Activated naive CD8-positive, alpha-beta T cell (primary cell): ENCODE results near the gene MAPK13.
"Not testable (repeated sequence)": the region's sequence is repeated elsewhere in the genome, so short reads cannot be mapped to it uniquely, and the experiment has no call there.

Source experiments
- H3K27ac Mint-ChIP-seq: one replicate; pipeline ENCODE4 v1.8.0; 2021; ENCODE audit warnings: mixed read lengths
- H3K27me3 Mint-ChIP-seq: one replicate; pipeline ENCODE4 v1.8.0; 2021; ENCODE audit warnings: mixed read lengths
- H3K36me3 Mint-ChIP-seq: one replicate; pipeline ENCODE4 v1.8.0; 2021; ENCODE audit warnings: mixed read lengths
- H3K4me1 Mint-ChIP-seq: one replicate; pipeline ENCODE4 v1.8.0; 2021; ENCODE audit warnings: low read depth, mixed read lengths
- H3K4me3 Mint-ChIP-seq: one replicate; pipeline ENCODE4 v1.8.0; 2021; ENCODE audit warnings: mild to moderate bottlenecking, mixed read lengths
- H3K9me3 Mint-ChIP-seq: one replicate; pipeline ENCODE4 v1.8.0; 2021; ENCODE audit warnings: low read depth, mixed read lengths

MAPK13 gene

DNA sequence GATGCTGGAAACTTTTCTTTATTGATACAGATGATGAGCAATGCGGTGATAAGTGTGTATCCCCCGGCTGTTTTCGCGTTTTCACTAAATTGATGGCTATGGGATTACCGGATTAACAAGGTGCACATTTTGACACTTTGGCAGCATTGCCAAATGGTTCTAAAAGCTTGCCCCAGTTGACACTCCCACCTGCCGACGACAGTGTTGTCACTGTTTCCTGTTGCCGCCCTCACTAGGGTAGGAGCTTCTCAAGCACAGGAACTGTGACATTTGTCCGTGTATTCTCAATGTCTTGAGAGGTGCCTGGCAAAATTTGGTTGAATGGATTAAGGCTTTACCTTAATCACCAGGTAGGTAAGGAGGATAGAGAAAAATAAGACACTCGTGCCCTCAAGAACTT, 9.8 kb upstream of the MAPK13 start:
- Mint-ChIP-seq H3K4me1 (peaks cover 85% of the 10 kb centered on the region), H3K27ac (peak overlapping the region; percentile 98), H3K36me3 (peaks cover 5% of the 10 kb centered on the region), H3K27me3 (no peaks in the 10 kb centered on the region), H3K9me3 (no peaks in the 10 kb centered on the region), H3K4me3 (peak overlapping the region; percentile 86)

DNA sequence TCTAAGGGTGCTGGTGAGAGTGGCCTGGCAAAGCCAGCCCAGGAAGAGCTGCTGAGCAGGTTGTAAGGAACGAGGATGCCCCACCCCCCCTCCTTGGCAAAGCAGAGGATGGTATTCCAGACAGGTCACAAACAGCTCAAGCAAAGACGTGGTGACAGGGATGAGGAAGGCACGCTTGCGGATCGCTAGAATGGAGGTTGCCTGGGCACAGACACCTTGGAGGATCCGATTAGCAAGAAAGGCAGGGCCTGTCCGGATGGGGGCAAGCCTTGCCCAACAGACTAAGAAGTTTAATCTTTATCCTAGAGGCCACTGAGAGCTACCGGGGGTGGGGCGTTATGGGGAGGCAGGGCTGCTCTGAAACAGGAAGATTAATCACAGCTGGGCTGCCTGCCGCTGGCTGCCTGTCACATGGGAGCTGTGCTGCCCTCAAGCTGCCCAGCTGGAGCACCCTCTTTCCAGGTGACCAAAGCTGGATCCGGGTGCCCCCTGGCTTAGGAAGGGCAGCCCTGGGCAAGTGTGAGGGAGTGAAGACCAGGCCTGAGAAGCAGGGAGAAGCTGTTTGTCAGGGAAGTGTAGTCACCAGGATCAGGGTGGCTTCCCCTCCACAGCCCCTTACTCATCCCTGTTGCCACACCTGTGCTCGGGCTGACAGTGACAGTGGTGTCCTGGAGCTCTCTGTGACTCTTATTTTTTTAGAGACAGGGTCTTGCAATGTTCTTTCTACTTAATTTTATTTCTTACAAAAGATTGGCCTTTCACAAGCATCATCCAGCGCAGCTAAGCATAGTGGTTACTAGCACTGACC, 9.1 kb upstream of the MAPK13 start:
- peak overlapping the region; percentile 86 for H3K4me3 Mint-ChIP-seq
- peaks cover 85% of the 10 kb centered on the region for H3K4me1 Mint-ChIP-seq
- H3K27ac Mint-ChIP-seq = peak overlapping the region; percentile 98
- H3K9me3 Mint-ChIP-seq = no peaks in the 10 kb centered on the region
- peaks cover 5% of the 10 kb centered on the region for H3K36me3 Mint-ChIP-seq
- H3K27me3 Mint-ChIP-seq = no peaks in the 10 kb centered on the region

DNA sequence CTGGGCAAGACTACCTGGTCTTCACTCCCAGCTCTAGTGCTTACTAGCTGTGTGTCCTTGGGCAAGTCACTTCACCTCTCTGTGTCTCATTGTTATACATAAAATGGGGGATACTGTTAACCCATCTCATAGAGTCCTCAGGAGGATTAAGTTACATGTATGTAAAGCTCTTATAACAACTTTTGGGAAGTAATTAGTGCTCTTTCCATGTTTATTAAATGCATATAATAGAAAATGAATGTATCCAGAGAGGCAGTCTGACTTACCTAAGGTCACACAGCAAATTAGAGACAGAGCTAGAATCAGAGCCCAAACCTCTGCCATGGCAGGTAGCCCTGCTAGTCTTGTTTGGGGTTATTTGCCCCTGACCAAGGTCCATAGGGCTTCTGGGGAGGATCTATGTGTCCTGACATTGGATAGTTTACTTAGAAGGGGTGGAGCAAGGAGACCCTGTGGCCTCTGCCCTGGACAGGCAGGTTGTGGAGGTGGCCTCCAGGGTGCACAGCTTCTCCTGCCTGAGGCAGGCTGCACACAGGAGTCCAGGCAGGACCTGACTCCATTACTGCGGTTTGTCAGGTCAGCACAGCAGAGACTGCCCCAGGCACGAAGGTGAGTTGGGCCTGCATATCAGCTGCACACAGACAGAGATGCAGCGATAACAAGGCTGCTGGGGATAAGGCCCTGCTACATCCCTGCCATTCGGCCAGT, 8.4 kb upstream of the MAPK13 start:
- no peaks in the 10 kb centered on the region for H3K27me3 Mint-ChIP-seq
- peak overlapping the region; percentile 86 for H3K4me3 Mint-ChIP-seq
- peaks cover 85% of the 10 kb centered on the region for H3K4me1 Mint-ChIP-seq
- no peaks in the 10 kb centered on the region for H3K9me3 Mint-ChIP-seq
- H3K27ac Mint-ChIP-seq = peak overlapping the region; percentile 98
- H3K36me3 Mint-ChIP-seq = peaks cover 5% of the 10 kb centered on the region

DNA sequence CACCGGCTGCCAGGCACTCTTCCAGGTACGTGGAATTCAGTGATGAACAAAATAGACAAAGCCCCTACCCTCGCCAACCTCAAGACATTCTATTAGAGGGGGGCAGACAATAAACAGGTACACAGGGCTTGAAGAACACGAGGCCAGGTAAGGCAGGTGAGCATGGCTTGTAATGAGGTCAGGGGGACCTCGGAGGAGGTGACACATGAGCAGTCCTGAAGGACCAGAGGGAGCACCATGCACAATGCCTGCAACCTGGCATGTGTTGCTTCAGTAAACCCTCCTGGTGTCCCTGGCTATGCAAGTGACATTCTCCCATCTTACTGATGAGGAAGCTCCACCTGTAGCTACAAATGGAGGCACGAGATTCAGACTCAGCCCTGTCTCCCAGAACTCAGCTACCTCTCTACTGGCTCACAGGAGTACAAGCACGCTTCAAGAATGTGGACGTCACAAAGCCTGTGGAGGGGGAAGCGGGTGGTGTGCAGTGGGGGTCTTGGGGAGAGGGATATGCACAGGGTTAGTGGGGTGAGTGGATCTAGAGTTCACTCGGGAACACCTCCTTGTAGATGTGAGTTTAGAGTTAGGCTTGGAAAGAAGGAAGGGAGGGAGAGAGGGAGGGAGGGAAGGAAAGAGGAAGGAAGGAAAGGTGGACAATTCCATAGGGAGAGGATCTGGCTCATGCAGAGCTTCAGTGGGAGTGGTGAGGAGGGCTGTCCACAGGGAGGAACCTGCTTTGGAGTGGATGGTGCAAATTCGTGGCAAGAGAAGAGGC, 7.6 kb upstream of the MAPK13 start:
- peaks cover 3% of the 10 kb centered on the region for H3K36me3 Mint-ChIP-seq
- no peak overlapping the region for H3K4me3 Mint-ChIP-seq
- H3K27me3 Mint-ChIP-seq = no peaks in the 10 kb centered on the region
- H3K4me1 Mint-ChIP-seq = peaks cover 81% of the 10 kb centered on the region
- H3K9me3 Mint-ChIP-seq = no peaks in the 10 kb centered on the region
- no peak overlapping the region for H3K27ac Mint-ChIP-seq

GRCh38 chr6:36123270-36124139, 6.8 kb upstream of the MAPK13 start:
- H3K4me3 Mint-ChIP-seq = peak overlapping the region; percentile 32
- H3K27me3 Mint-ChIP-seq = no peaks in the 10 kb centered on the region
- peaks cover 72% of the 10 kb centered on the region for H3K4me1 Mint-ChIP-seq
- H3K36me3 Mint-ChIP-seq = no peaks in the 10 kb centered on the region
- H3K9me3 Mint-ChIP-seq = no peaks in the 10 kb centered on the region
- H3K27ac Mint-ChIP-seq = peak overlapping the region; percentile 4

- not testable (repeated sequence) for H3K27ac Mint-ChIP-seq, H3K4me3 Mint-ChIP-seq, H3K27me3 Mint-ChIP-seq, H3K9me3 Mint-ChIP-seq, H3K36me3 Mint-ChIP-seq
- H3K4me1 Mint-ChIP-seq = peaks cover 67% of the 10 kb centered on the region
These were observed 6.0 kb upstream of the MAPK13 start for GRCh38 chr6:36124346-36124745.

DNA sequence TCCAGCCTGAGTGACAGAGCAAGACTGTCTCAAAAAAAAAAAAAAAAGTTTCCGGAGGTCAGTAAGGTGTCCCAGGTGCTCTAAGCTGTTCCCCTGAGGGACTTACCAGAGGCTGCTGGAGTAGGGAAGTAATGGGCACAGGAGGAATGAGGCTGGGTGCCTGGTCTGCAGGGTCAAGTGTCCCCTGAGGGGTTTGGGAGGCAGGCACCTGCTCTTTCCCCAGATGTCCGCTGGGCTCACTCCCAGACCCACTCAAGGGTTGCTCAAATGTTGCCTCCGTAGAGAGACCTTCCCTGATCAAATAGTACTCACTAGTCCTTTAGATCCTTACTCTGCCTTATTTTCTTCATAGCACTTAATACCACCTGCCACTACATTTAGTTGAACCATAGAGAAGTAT, 5.4 kb upstream of the MAPK13 start:
- H3K9me3 Mint-ChIP-seq = no peaks in the 10 kb centered on the region
- no peak overlapping the region for H3K4me3 Mint-ChIP-seq

DNA sequence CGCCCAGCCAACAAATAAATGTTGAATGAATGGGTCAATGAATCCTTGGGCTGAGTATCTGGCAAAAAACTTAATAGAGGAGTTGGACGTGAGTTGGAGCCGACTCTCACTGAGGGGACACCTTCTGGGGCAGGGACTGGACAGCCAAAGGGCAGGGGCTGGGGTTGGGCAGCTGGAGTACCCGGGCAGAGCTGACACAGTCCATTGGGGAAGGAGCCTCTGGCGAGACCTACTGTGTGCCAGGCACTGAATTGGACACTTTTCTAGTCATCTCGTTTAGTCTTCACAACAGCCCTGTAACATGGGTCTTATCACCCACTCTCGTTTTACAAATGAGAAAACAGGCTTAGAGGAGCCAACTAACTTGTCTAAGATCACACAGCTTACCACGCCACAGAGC, 4.7 kb upstream of the MAPK13 start:
- Mint-ChIP-seq H3K27ac (peak overlapping the region; percentile 12), H3K36me3 (no peaks in the 10 kb centered on the region), H3K27me3 (no peaks in the 10 kb centered on the region), H3K4me1 (peaks cover 59% of the 10 kb centered on the region), H3K4me3 (no peak overlapping the region), H3K9me3 (no peaks in the 10 kb centered on the region)

More for the DNA sequence above, 5.4 kb upstream of the MAPK13 start:
- H3K4me1 Mint-ChIP-seq = peaks cover 65% of the 10 kb centered on the region
- no peaks in the 10 kb centered on the region for H3K36me3 Mint-ChIP-seq
- H3K27ac Mint-ChIP-seq = no peak overlapping the region
- H3K27me3 Mint-ChIP-seq = no peaks in the 10 kb centered on the region

- Mint-ChIP-seq H3K27me3 (no peaks in the 10 kb centered on the region), H3K9me3 (no peaks in the 10 kb centered on the region), H3K4me1 (peaks cover 54% of the 10 kb centered on the region), H3K27ac (no peak overlapping the region), H3K36me3 (no peaks in the 10 kb centered on the region), H3K4me3 (no peak overlapping the region)
These were observed 4.2 kb upstream of the MAPK13 start for GRCh38 chr6:36126121-36126520.

- Mint-ChIP-seq H3K4me1 (peaks cover 52% of the 10 kb centered on the region), H3K4me3 (no peak overlapping the region), H3K9me3 (no peaks in the 10 kb centered on the region), H3K36me3 (no peaks in the 10 kb centered on the region), H3K27me3 (no peaks in the 10 kb centered on the region), H3K27ac (no peak overlapping the region)
These were observed 3.5 kb upstream of the MAPK13 start for GRCh38 chr6:36126553-36127458.

GRCh38 chr6:36127462-36128016, 2.8 kb upstream of the MAPK13 start:
- H3K27me3 Mint-ChIP-seq = no peaks in the 10 kb centered on the region
- H3K36me3 Mint-ChIP-seq = no peaks in the 10 kb centered on the region
- peaks cover 54% of the 10 kb centered on the region for H3K4me1 Mint-ChIP-seq
- H3K27ac Mint-ChIP-seq = no peak overlapping the region
- H3K4me3 Mint-ChIP-seq = no peak overlapping the region
- no peaks in the 10 kb centered on the region for H3K9me3 Mint-ChIP-seq

- no peak overlapping the region for H3K4me3 Mint-ChIP-seq
- no peaks in the 10 kb centered on the region for H3K9me3 Mint-ChIP-seq
- no peaks in the 10 kb centered on the region for H3K27me3 Mint-ChIP-seq
- H3K4me1 Mint-ChIP-seq = peaks cover 54% of the 10 kb centered on the region
- no peak overlapping the region for H3K27ac Mint-ChIP-seq
- no peaks in the 10 kb centered on the region for H3K36me3 Mint-ChIP-seq
These were observed 2.2 kb upstream of the MAPK13 start for GRCh38 chr6:36128073-36128472.

- no peak overlapping the region for H3K4me3 Mint-ChIP-seq
These were observed 1.5 kb upstream of the MAPK13 start for GRCh38 chr6:36128793-36129192.

More at GRCh38 chr6:36128793-36129192, 1.5 kb upstream of the MAPK13 start:
- Mint-ChIP-seq H3K4me1 (peaks cover 54% of the 10 kb centered on the region), H3K36me3 (peaks cover 3% of the 10 kb centered on the region), H3K27me3 (no peaks in the 10 kb centered on the region), H3K9me3 (no peaks in the 10 kb centered on the region), H3K27ac (no peak overlapping the region)
